SK-N-MC (cell line): ENCODE measurements around the gene PDYN.
"Not testable (repeated sequence)": the region's sequence is repeated elsewhere in the genome, so short reads cannot be mapped to it uniquely, and the experiment has no call there.

Source experiments
- DNase-seq: peaks from one replicate; pipeline ENCODE4 v3.0.0-alpha.2; 2011; ENCODE audit warnings: low read depth, low spot score
- H3K27ac ChIP-seq: fragments of 200-600 bp; sonication (generic); 2 replicates; pipeline ENCODE4 v1.5.1; 2016; ENCODE audit warnings: mixed run types
- H3K36me3 ChIP-seq: fragments of 200-600 bp; sonication (generic); 2 replicates; pipeline ENCODE4 v1.6.1; 2017; ENCODE audit warnings: antibody characterized with exemption, low read length, mixed read lengths; ENCODE audit not compliant: insufficient read depth
- H3K4me3 ChIP-seq: fragments of 200-600 bp; sonication (generic); 2 replicates; pipeline ENCODE4 v1.5.1; 2016
- H3K9ac ChIP-seq: fragments of 200-600 bp; sonication (generic); 2 replicates; pipeline ENCODE4 v1.8.0; 2017; ENCODE audit warnings: mixed run types, mixed read lengths; ENCODE audit not compliant: insufficient read length
- H3K9me3 ChIP-seq: fragments of 200-600 bp; sonication (generic); 2 replicates; pipeline ENCODE4 v1.6.1; 2017; ENCODE audit warnings: low read depth, mild to moderate bottlenecking, antibody characterized with exemption, low read length, moderate library complexity, mixed read lengths
- EZH2 ChIP-seq: fragments of 200-600 bp; sonication (generic); IDR thresholded peaks from one replicate; pipeline ENCODE4 v1.6.1; 2017; ENCODE audit warnings: antibody characterized with exemption
- FOXP2 ChIP-seq: optimal IDR thresholded peaks from 2 replicates; pipeline ENCODE3; 2011; ENCODE audit warnings: mild to moderate bottlenecking, moderate library complexity; ENCODE audit not compliant: insufficient read depth; ENCODE audit errors: extremely low read length, control extremely low read depth
- POLR2AphosphoS5 ChIP-seq: IDR thresholded peaks from 2 replicates; pipeline ENCODE4 v1.6.1; 2012; ENCODE audit warnings: mild to moderate bottlenecking, low read depth, low read length, borderline replicate concordance

PDYN gene

DNA sequence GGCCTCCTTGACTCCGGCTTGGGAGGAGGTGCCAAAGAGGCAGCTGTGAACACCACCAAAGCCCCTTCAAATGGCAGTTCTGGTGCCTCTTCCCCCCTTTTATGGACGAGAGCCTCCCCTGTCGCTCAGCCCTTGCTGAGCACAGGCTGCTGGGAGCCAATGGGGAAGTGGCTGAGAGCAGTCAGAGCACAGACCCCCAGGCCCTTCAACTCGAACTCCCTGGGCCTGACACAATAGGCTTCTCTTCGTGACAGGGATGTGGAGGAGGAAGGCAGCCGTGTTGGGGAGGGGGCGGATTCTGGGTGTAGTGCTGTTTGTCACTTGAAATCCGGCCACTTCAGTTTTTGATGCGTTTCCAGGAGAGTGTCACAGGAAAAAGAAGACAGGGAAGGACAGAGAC lies at the start of gene PDYN:
Gene PDYN, minus strand, starts transcription at position 73 of the 400 bp plus-strand sequence. CDS start 10,974 bp downstream, outside the sequence.
- H3K9me3 ChIP-seq, result no peaks in the 10 kb centered on the region

DNA sequence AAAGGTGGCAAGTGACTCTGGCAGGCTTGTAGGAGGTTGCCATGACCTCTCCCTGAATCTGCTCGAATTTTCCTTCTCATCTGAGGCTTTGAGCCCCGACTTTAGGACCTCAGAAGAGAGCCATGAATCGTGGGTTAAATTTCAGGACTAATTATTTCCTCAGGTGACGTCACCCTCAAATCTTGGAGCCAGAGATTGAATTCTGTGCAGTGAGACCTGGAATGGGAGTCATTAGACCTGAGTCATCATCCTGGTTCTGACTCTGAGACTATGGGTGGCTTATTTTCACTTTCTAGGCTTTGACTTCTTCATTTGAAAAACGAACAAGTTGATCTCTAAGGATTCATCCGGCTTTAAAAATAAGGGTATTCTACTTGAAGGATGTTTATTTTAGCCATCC lies 48.5 kb upstream of the PDYN start:
- H3K9me3 ChIP-seq, result no peaks in the 10 kb centered on the region
- H3K9ac ChIP-seq, result no peak overlapping the region
- DNase-seq, result no peak
- H3K27ac ChIP-seq, result no peak overlapping the region
- TF ChIP-seq EZH2, result no peak
- no peak for TF ChIP-seq FOXP2
- no peak for TF ChIP-seq POLR2AphosphoS5
- no peaks in the 10 kb centered on the region for H3K36me3 ChIP-seq
- H3K4me3 ChIP-seq, result no peak overlapping the region

More for the DNA sequence above, at the start of gene PDYN:
- no peak within 1 kb of the TSS for H3K4me3 ChIP-seq
- H3K9ac ChIP-seq, result no peak within 1 kb of the TSS
- no peak for DNase-seq
- TF ChIP-seq EZH2, result no peak
- TF ChIP-seq POLR2AphosphoS5, result no peak
- no peak for TF ChIP-seq FOXP2
- H3K36me3 ChIP-seq, result no peaks in the 10 kb centered on the region
- H3K27ac ChIP-seq, result no peak within 1 kb of the TSS

DNA sequence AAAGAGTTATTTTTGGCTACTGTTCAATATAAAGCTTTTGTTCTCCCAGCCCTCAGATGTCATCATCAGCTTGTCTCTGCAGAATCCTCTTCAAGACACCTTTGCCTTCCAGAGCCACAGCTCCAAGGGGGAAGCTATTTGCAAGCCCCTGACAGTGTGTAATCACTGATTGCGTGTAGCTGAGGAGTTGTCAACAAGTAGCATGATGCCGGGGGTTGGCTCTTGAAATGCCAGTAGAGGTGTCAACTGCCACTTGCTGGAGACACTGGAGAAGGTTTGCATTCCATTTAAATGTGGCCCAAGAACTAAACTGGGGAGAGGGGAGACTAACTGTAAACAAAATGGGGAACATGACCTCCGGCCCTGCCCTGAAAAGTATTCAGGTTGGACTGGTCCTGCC lies 44.3 kb upstream of the PDYN start:
- no peak for DNase-seq
- Histone ChIP-seq H3K9ac (no peak overlapping the region), H3K27ac (no peak overlapping the region), H3K36me3 (no peaks in the 10 kb centered on the region), H3K4me3 (no peak overlapping the region), H3K9me3 (no peaks in the 10 kb centered on the region)
- TF ChIP-seq POLR2AphosphoS5 (no peak), FOXP2 (no peak), EZH2 (no peak)

DNA sequence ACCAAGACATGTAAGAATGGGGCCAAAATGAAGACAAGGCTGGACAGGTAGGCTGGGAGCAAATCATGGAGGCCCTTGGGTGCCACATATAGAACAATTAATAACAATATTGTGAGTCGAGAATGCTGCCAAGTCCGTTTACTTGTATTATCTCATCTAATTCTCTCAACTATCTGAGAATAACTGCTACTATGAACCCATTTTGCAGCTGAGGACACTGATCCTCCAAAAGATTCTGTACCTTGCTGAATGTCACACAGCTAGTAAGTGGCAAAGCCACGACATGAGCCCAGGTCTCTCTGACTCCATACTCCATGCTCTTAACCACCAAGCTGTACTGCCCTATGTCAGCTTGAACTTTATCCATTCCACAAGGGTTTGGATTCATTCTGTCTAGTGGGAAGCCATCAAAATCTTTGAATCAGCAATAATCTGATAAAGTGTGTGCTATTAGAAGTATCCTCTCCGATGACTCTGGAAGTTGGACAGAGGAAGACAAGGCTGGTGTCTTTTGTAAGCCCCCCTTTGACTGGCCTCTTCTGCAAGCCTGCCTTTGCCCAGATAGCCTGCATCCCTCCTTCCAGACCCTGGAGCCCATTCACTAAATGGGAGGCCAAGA lies 43.5 kb upstream of the PDYN start:
- Histone ChIP-seq H3K36me3 (no peaks in the 10 kb centered on the region), H3K9me3 (no peaks in the 10 kb centered on the region), H3K9ac (no peak overlapping the region), H3K4me3 (no peak overlapping the region), H3K27ac (no peak overlapping the region)
- TF ChIP-seq EZH2 (no peak), FOXP2 (no peak), POLR2AphosphoS5 (no peak)
- no peak for DNase-seq

DNA sequence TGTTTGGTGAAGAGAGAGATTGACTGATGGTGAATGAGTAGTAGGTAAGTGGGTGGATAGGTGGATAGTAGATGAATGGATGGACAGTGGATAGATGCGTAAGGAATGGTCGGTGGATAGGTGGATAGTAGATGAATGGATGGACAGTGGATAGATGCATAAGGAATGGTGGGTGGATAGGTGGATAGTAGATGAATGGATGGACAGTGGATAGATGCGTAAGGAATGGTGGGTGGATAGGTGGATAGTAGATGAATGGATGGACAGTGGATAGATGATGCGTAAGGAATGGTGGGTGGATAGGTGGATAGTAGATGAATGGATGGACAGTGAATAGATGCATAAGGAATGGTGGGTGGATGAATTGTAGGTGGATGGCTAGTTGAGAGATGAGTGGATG lies 42.5 kb upstream of the PDYN start:
- not testable (repeated sequence) for H3K36me3 ChIP-seq, DNase-seq

DNA sequence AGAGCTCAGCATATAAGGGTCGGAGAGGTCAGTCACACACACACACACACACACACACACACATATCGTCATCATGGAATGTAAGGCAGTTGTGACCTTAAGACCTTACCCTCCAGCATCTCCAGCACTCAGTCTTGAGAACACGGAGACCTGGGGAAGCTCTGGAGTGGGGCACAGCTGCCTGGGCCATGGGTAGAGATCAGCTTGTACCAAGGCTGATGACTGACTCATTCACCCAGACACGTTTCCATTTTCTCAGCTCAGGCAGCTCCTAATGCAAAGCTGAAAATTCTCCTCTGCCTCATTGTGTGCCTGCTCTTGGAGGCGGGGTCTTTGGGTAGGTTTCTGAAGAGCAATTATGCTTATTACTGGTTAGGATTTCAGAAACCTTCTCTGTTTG lies 38.3 kb upstream of the PDYN start:
- H3K9ac ChIP-seq, result no peak overlapping the region
- H3K4me3 ChIP-seq, result no peak overlapping the region
- H3K9me3 ChIP-seq, result no peaks in the 10 kb centered on the region
- TF ChIP-seq FOXP2 (no peak), EZH2 (no peak), POLR2AphosphoS5 (no peak)
- H3K27ac ChIP-seq, result no peak overlapping the region
- no peaks in the 10 kb centered on the region for H3K36me3 ChIP-seq
- no peak for DNase-seq

More for the DNA sequence above, 42.5 kb upstream of the PDYN start:
- H3K9ac ChIP-seq, H3K9me3 ChIP-seq, H3K4me3 ChIP-seq, H3K27ac ChIP-seq: not testable (repeated sequence)

DNA sequence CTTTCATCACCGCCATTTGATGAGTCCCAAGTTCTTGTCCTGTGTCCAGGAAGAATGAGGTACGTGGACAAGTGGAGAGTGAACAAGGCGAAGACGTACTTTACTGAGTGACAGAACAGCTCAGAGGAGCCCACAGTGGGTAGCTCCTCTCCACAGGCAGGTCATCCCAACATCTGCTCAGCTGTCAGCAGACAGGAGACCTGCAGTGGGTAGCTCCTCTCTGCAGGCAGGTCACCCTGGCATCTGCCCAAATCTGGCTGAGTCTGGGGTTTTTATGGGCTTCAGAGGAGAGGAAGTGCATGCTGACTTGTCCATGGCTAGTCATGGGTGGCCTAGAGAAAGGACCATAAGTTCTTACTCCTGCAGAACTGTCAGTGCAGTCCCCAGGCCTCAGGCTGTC lies 32.7 kb upstream of the PDYN start:
- Histone ChIP-seq H3K36me3 (no peaks in the 10 kb centered on the region), H3K4me3 (no peak overlapping the region), H3K27ac (no peak overlapping the region), H3K9ac (no peak overlapping the region), H3K9me3 (no peaks in the 10 kb centered on the region)
- no peak for DNase-seq
- TF ChIP-seq FOXP2 (no peak), POLR2AphosphoS5 (no peak), EZH2 (no peak)

DNA sequence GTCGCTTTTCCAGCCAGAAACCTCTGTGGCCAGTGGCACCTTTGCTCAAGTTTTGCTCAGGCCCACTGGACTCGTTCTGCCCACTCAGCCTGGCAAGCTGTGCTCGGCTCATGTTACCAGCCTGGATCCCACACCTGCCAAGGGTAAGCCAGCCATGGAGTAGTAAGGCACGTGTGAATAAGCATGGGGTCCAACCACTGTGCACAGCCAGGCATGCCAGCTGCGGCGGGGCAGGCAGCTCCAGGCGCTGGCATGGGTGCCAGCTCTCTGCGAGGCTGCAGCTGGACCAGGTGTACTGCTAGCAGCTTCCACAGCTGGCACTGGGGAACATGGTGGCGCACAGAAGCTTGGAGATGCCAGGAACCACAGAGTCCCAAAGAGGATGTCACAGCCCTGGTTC lies 32.1 kb upstream of the PDYN start:
- H3K4me3 ChIP-seq, result no peak overlapping the region
- TF ChIP-seq FOXP2 (no peak), EZH2 (no peak), POLR2AphosphoS5 (no peak)
- H3K9ac ChIP-seq, result no peak overlapping the region
- H3K36me3 ChIP-seq, result no peaks in the 10 kb centered on the region
- H3K9me3 ChIP-seq, result no peaks in the 10 kb centered on the region
- no peak for DNase-seq
- H3K27ac ChIP-seq, result no peak overlapping the region

DNA sequence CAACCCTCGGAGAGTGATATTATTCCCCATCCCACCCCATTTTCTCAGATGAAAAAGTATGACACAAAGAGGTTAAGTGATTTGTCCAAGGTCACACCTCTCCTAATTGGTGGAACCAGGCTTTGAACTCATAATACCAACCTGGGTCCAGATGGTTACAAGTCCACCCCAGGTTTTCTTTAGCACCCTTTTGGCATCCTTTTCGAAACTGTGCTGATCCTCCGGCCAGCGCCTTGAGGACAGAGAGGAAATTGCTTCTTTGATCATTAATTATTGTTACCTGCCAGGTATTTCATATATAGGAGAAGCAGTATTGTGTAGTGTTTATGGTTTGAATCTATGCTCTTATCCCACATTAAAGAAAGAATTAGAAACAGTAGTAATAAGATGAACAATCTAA lies 29.3 kb upstream of the PDYN start:
- no peak for DNase-seq
- H3K9me3 ChIP-seq, result no peaks in the 10 kb centered on the region
- H3K9ac ChIP-seq, result no peak overlapping the region
- TF ChIP-seq POLR2AphosphoS5 (no peak), EZH2 (no peak), FOXP2 (no peak)
- H3K4me3 ChIP-seq, result no peak overlapping the region
- H3K27ac ChIP-seq, result no peak overlapping the region
- H3K36me3 ChIP-seq, result no peaks in the 10 kb centered on the region

DNA sequence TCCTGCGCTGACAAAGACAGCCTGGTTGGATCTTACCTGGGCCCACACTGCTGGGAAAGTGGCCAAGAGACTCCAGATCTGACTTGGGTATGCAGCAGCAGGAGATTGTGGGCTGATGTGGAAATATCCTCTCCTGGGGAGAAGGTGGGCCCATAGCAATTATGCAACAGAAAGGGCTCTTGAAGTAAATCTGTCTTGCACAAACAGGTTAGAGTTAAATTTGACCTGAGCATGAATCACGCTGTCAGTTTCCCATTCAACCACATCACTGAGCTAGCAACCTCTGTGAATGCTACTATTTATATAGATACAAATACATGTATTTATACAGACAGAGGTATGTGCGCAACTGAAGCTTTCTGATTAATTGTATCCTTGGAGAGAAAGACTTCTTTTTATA lies 28.3 kb upstream of the PDYN start:
- no peak for DNase-seq

More for the DNA sequence above, 28.3 kb upstream of the PDYN start:
- no peak overlapping the region for H3K4me3 ChIP-seq
- H3K9me3 ChIP-seq, result no peaks in the 10 kb centered on the region
- H3K9ac ChIP-seq, result no peak overlapping the region
- TF ChIP-seq EZH2, result no peak
- TF ChIP-seq FOXP2, result no peak
- no peak for TF ChIP-seq POLR2AphosphoS5
- H3K36me3 ChIP-seq, result no peaks in the 10 kb centered on the region
- H3K27ac ChIP-seq, result no peak overlapping the region
